Smooth muscle cell (in vitro differentiated cells): Measurements from ENCODE around the gene NALCN. TPM values are rescaled to one million over a fixed set of nuclear protein-coding genes. Genes with fewer than 3 reads are reported as not detected.

Experiments used
- DNase-seq: peaks from one replicate; lab custom pipeline; 2025; ENCODE audit not compliant: unreplicated experiment; lab: John Stamatoyannopoulos, UW
- H2AFZ ChIP-seq: fragments of 200-600 bp; sonication (generic); 2 replicates; pipeline ENCODE4 v1.6.0; 2016; ENCODE audit warnings: antibody characterized with exemption, low read depth, mild to moderate bottlenecking
- H3F3A ChIP-seq: fragments of 200-600 bp; sonication (generic); 2 replicates; pipeline ENCODE4 v1.6.0; 2017; ENCODE audit warnings: antibody characterized with exemption, low read depth
- H3K27ac ChIP-seq: fragments of 200-600 bp; sonication (generic); 2 replicates; pipeline ENCODE4 v1.5.1; 2016; ENCODE audit warnings: low read depth, mild to moderate bottlenecking
- H3K27me3 ChIP-seq: fragments of 200-600 bp; sonication (generic); 2 replicates; pipeline ENCODE4 v1.6.1; 2016; ENCODE audit warnings: low read depth, mild to moderate bottlenecking
- H3K36me3 ChIP-seq: fragments of 200-600 bp; sonication (generic); 2 replicates; pipeline ENCODE4 v1.5.1; 2016; ENCODE audit warnings: low read depth
- H3K4me1 ChIP-seq: fragments of 200-600 bp; sonication (generic); 2 replicates; pipeline ENCODE4 v1.5.1; 2016; ENCODE audit warnings: low read depth
- H3K4me2 ChIP-seq: fragments of 200-600 bp; sonication (generic); 2 replicates; pipeline ENCODE4 v1.6.0; 2016; ENCODE audit warnings: mild to moderate bottlenecking
- H3K4me3 ChIP-seq: fragments of 200-600 bp; sonication (generic); 2 replicates; pipeline ENCODE4 v1.5.1; 2016; ENCODE audit warnings: mild to moderate bottlenecking
- H3K79me2 ChIP-seq: fragments of 200-600 bp; sonication (generic); 2 replicates; pipeline ENCODE4 v1.6.0; 2016; ENCODE audit warnings: low read depth, mild to moderate bottlenecking
- H3K9ac ChIP-seq: fragments of 200-600 bp; sonication (generic); 2 replicates; pipeline ENCODE4 v1.6.0; 2016; ENCODE audit warnings: low read depth
- H3K9me3 ChIP-seq: fragments of 200-600 bp; sonication (generic); replicated peaks from 2 replicates; pipeline ENCODE4 v1.5.1; 2016; ENCODE audit warnings: low read depth
- H4K20me1 ChIP-seq: fragments of 200-600 bp; sonication (generic); 2 replicates; pipeline ENCODE4 v1.6.0; 2016; ENCODE audit warnings: low read depth
- CTCF ChIP-seq: fragments of 200-600 bp; sonication (generic); IDR thresholded peaks from 2 replicates; pipeline ENCODE4 v1.5.1; 2017; ENCODE audit warnings: borderline replicate concordance, mild to moderate bottlenecking, antibody characterized with exemption; ENCODE audit not compliant: insufficient read depth, poor library complexity, severe bottlenecking
- WGBS: methylation state at CpG from one replicate; pipeline ENCODE4 v1.1.7; 2016; ENCODE audit warnings: low lambda C conversion rate; 5-methylcytosine and 5-hydroxymethylcytosine counted together
- polyA plus RNA-seq: library from polyadenylated mRNA; unstranded; fragments of >200 nt; fragmentation: Nextera tagmentation; extraction: Ambion mirVana; gene quantifications from 2 replicates; pipeline ENCODE4 v1.2.1, GENCODE V29; 2016
- total RNA-seq: library from RNA; depleted of rRNA; stranded (reverse); fragments of >200 nt; gene quantifications from 2 replicates; pipeline ENCODE4 v1.2.3, GENCODE V29; 2014

Gene NALCN
- total and polyA plus RNA-seq, 2 experiments from 2014 or later: 4.1 to 6.0 TPM

DNA sequence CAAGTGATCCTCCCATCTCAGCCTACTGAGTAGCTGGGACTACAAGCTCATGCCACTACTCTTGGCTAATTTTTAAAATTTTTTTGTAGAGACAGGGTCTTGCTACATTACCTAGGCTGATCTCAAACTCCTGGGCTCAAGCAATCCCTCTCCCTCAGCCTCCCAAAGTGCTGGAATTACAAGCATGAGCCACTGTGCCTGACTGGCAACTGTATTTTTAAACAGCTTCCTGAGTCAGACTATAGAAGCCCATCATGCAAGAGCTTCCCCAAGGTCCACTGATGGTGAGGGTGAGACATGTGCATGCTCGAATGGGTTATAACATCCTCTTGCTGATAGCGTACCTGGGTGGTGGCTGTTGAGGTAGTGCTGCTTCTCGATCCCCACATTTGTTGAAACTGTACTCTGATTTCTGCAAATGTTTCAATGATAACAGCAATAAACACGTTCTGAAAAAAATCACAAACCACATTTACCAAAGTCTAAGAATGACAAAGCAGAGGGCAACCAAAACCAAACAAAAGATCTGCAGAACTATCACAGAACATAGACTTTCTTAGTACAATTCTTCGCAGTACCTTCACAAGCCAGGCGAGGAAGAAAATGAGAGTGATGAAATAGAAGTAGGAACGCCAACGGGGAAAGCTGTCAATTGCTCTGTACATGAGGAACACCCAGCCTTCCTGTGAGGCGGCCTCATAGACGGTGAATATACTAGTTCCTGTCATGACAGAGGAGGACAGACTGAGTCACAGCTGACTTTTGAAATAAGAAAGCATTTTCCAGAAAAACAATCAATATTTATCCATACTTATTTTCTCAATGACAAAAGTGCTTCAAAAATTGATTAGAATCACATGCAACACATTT, 124.4 kb downstream of the NALCN start:
- Histone ChIP-seq H3K27me3 (no peaks in the 10 kb centered on the region), H4K20me1 (no peaks in the 10 kb centered on the region), H3K4me3 (no peak overlapping the region), H3K9ac (peak overlapping the region; percentile 13), H2AFZ (peak overlapping the region; percentile 19), H3K4me2 (no peak overlapping the region), H3K4me1 (no peaks in the 10 kb centered on the region), H3K36me3 (no peaks in the 10 kb centered on the region), H3K27ac (peak overlapping the region; percentile 47), H3K9me3 (peaks cover 6% of the 10 kb centered on the region), H3K79me2 (no peaks in the 10 kb centered on the region), H3F3A (no peaks in the 10 kb centered on the region)
- DNase-seq: no peak
- 87% methylated on average over 10 of the region's 10 CpGs for WGBS
- no peak for TF ChIP-seq CTCF

DNA sequence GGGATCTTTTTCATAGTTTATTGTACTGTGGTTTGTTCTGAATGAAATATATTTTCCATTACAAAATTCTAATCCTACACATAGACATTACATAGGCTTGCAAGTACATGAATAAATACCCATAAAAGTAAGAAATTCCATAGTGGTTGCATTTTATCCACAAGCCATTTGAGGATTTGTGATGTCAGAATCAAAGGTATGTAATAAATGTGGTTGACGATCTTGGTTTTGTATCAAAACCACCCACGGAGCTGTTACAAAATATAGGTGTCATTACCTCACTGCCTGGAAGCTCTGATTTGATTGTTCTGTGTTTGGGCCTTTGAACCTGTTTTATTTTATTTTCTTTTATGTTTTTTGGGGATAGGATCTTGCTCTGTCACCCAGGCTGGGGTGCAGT, 125.1 kb downstream of the NALCN start:
- TF ChIP-seq CTCF: no peak
- 71% methylated on average over 2 of the region's 2 CpGs for WGBS
- no peaks in the 10 kb centered on the region for H3K36me3 ChIP-seq
- peaks cover 6% of the 10 kb centered on the region for H3K9me3 ChIP-seq
- H3K27me3 ChIP-seq: no peaks in the 10 kb centered on the region
- peak overlapping the region; percentile 63 for H3K27ac ChIP-seq
- H3K9ac ChIP-seq: peak overlapping the region; percentile 13
- H3K4me3 ChIP-seq: no peak overlapping the region
- no peak for DNase-seq
- H3K4me1 ChIP-seq: no peaks in the 10 kb centered on the region
- no peak overlapping the region for H3K4me2 ChIP-seq
- no peaks in the 10 kb centered on the region for H3F3A ChIP-seq
- H4K20me1 ChIP-seq: no peaks in the 10 kb centered on the region
- no peaks in the 10 kb centered on the region for H3K79me2 ChIP-seq
- no peak overlapping the region for H2AFZ ChIP-seq

GRCh38 chr13:101289764-101290163, 126.5 kb downstream of the NALCN start:
- H3K79me2 ChIP-seq: no peaks in the 10 kb centered on the region
- no peaks in the 10 kb centered on the region for H3K27me3 ChIP-seq
- no peak for DNase-seq
- TF ChIP-seq CTCF: no peak
- no peaks in the 10 kb centered on the region for H3F3A ChIP-seq
- H3K36me3 ChIP-seq: no peaks in the 10 kb centered on the region
- no peak overlapping the region for H2AFZ ChIP-seq
- H3K4me1 ChIP-seq: no peaks in the 10 kb centered on the region
- no peaks in the 10 kb centered on the region for H3K9me3 ChIP-seq
- H4K20me1 ChIP-seq: no peaks in the 10 kb centered on the region
- H3K4me2 ChIP-seq: no peak overlapping the region
- 39% methylated on average over 5 of the region's 5 CpGs for WGBS
- peak overlapping the region; percentile 17 for H3K9ac ChIP-seq
- H3K4me3 ChIP-seq: no peak overlapping the region
- H3K27ac ChIP-seq: peak overlapping the region; percentile 63

GRCh38 chr13:101283782-101284181, 132.5 kb downstream of the NALCN start:
- WGBS: 96% methylated on average over 3 of the region's 3 CpGs
- Histone ChIP-seq H3K4me2 (no peak overlapping the region), H3K9me3 (no peaks in the 10 kb centered on the region), H3K4me3 (no peak overlapping the region), H3F3A (no peaks in the 10 kb centered on the region), H3K36me3 (no peaks in the 10 kb centered on the region), H3K27me3 (no peaks in the 10 kb centered on the region), H3K4me1 (no peaks in the 10 kb centered on the region), H3K27ac (no peak overlapping the region), H3K9ac (no peak overlapping the region), H3K79me2 (no peaks in the 10 kb centered on the region), H4K20me1 (no peaks in the 10 kb centered on the region), H2AFZ (no peak overlapping the region)
- no peak for DNase-seq
- no peak for TF ChIP-seq CTCF
